NT2/D1 (cell line): ENCODE results near the gene TSG101.

Experiments
- YY1 ChIP-seq: IDR thresholded peaks from 2 replicates; pipeline ENCODE4 v1.6.1; 2011; ENCODE audit not compliant: insufficient read length, insufficient read depth
- ZNF274 ChIP-seq: IDR thresholded peaks from 2 replicates; pipeline ENCODE4 v1.6.1; 2011; ENCODE audit warnings: mild to moderate bottlenecking, low read depth, low read length

GRCh38 chr11:18490319-18490718 lies 36.4 kb downstream of the TSG101 start:
- TF ChIP-seq ZNF274 (no peak), YY1 (no peak)
